Thyroid gland (tissue), 4 donors: Measurements from ENCODE around the gene ZNF135. TPM values are rescaled to one million over a fixed set of nuclear protein-coding genes. Genes with fewer than 3 reads are reported as not detected.
A peak's percentile ranks its signal among the peaks of the same experiment; 100 is the strongest.

ENCODE experiments used
- DNase-seq, 2 donors: peaks; one replicate each; pipeline ENCODE4 v3.0.0-alpha.2; 2019
- H3K27ac ChIP-seq, 3 donors: fragments of 200-600 bp; sonication (generic); 1 replicate in 2 of 3; 2 replicates in 1 of 3; pipeline ENCODE4 v1.5.1; 2016 to 2019; ENCODE audit warnings: mild to moderate bottlenecking in 1 of 3, moderate library complexity in 1 of 3
- H3K27me3 ChIP-seq: fragments of 200-600 bp; sonication (generic); one replicate; pipeline ENCODE4 v1.5.1; 2019
- H3K36me3 ChIP-seq, 2 donors: fragments of 200-600 bp; sonication (generic); one replicate each; pipeline ENCODE4 v1.5.1; 2016 to 2019
- H3K4me1 ChIP-seq, 2 donors: fragments of 200-600 bp; sonication (generic); one replicate each; pipeline ENCODE4 v1.5.1; 2017 to 2019
- H3K4me3 ChIP-seq, 3 donors: fragments of 200-600 bp; sonication (generic); replicated peaks in 1 of 3; 1 replicate in 2 of 3; 2 replicates in 1 of 3; pipeline ENCODE4 v1.5.1; 2016; ENCODE audit warnings: mild to moderate bottlenecking in 1 of 3
- H3K9me3 ChIP-seq: fragments of 200-600 bp; sonication (generic); one replicate; pipeline ENCODE4 v1.5.1; 2017
- POLR2A ChIP-seq, 2 donors: fragments of 450-650 bp; IDR thresholded peaks; one replicate each; pipeline ENCODE4 v1.6.1; 2017; ENCODE audit warnings: antibody characterized with exemption in 2 of 2, mild to moderate bottlenecking in 2 of 2, moderate library complexity in 1 of 2
- WGBS, 2 donors: methylation state at CpG; one replicate each; pipeline ENCODE4 v1.1.5; 2017; 5-methylcytosine and 5-hydroxymethylcytosine counted together
- intact Hi-C: fragments of 100-400 bp; cut with DNase I; formaldehyde crosslinking; loops from one replicate; pipeline ENCODE4 v1.15.1; 2023
- total RNA-seq, 4 donors: library from RNA; depleted of rRNA; stranded (reverse); fragments of >200 nt; gene quantifications; one replicate each; pipeline ENCODE4 v1.2.3, GENCODE V29; 2016
- TF ChIP-seq, protein P1 (sequence below), 6 experiments: fragments of 200-600 bp in 3 of 6; fragments of 450-650 bp in 3 of 6; sonication (generic) in 3 of 6; IDR thresholded peaks; one replicate each; pipeline ENCODE4 v1.5.1; 2016 to 2019; ENCODE audit warnings: antibody characterized with exemption in 6 of 6, mild to moderate bottlenecking in 2 of 6, inconsistent platforms in 1 of 6, moderate library complexity in 1 of 6

ZNF135 gene
- total RNA-seq, 4 donors from 2014 or later, result 12.6 to 22.9 (median 18.1) TPM

DNA sequence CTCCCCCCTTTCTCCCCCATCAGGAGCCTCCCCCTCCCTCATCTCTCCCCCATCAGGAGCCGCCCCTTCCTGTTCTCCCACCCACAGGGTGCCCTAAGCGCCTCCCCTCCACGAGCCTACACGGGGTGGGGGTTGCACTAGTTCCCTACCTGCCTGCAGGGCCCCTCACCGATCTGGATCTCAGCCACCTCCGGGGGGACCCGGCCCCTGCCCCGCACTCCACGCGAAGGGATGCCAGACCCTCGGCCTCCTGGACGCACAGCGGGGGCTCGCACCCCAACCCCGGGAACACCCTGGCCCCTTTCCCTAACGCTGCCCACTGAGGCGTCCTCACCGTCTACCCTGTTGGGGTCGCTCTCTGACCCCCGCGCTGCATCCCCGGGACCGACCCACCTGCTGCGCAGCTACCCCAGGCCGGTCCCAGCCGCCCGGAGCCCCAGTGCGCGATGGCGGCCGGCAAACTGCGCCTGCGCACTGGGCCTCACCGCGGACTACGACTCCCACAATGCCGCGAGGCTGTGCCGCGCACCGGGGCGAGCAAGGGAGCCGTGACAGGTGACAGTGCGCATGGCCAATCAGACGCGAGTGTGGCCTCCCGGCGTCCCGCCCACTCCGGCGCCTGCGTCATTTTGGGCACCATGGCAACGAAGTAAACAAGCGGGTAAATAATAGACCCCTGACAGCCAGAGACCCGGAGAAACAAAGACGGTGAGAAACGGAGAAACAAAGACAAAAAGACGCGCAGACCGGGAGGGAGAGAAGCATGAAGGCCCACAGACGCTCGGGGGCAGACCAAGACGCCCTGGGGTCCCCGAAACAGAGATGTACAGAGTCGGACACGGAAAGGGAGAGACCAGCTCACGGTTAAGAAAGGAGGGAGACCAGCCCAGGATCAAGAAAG, 38.9 kb downstream of the ZNF135 start, which contains the start of gene ZSCAN18:
ZSCAN18 (minus strand) TSS at position 451 of the 901 bp plus-strand sequence. CDS start 7,964 bp downstream, outside the sequence.
- intact Hi-C loops, result loop anchor here (5.0 kb wide), 2 partner anchors 59 to 81 kb away; no protein-coding TSS in a partner anchor
- no peaks in the 10 kb centered on the region for H3K36me3 ChIP-seq
- peaks cover 12 to 19% of the 10 kb centered on the region in 2 donors for H3K4me1 ChIP-seq
- H3K9me3 ChIP-seq, result no peaks in the 10 kb centered on the region
- 1% methylated on average over 29 to 31 of the region's 67 CpGs for WGBS, 2 donors
- H3K27me3 ChIP-seq, result no peaks in the 10 kb centered on the region
- TF ChIP-seq POLR2A (IDR thresholded peaks at IDR 0.05), result peak; percentile 44 to 85
- TF ChIP-seq, protein P1, sequence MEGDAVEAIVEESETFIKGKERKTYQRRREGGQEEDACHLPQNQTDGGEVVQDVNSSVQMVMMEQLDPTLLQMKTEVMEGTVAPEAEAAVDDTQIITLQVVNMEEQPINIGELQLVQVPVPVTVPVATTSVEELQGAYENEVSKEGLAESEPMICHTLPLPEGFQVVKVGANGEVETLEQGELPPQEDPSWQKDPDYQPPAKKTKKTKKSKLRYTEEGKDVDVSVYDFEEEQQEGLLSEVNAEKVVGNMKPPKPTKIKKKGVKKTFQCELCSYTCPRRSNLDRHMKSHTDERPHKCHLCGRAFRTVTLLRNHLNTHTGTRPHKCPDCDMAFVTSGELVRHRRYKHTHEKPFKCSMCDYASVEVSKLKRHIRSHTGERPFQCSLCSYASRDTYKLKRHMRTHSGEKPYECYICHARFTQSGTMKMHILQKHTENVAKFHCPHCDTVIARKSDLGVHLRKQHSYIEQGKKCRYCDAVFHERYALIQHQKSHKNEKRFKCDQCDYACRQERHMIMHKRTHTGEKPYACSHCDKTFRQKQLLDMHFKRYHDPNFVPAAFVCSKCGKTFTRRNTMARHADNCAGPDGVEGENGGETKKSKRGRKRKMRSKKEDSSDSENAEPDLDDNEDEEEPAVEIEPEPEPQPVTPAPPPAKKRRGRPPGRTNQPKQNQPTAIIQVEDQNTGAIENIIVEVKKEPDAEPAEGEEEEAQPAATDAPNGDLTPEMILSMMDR (IDR thresholded peaks at IDR 0.05), result no peak
- peak within 1 kb of the TSS; percentile 87 to 97 (median 96) for H3K4me3 ChIP-seq
- DNase-seq, result peak; percentile 98 to 99
- peak within 1 kb of the TSS; percentile 94 to 98 (median 97) for H3K27ac ChIP-seq

DNA sequence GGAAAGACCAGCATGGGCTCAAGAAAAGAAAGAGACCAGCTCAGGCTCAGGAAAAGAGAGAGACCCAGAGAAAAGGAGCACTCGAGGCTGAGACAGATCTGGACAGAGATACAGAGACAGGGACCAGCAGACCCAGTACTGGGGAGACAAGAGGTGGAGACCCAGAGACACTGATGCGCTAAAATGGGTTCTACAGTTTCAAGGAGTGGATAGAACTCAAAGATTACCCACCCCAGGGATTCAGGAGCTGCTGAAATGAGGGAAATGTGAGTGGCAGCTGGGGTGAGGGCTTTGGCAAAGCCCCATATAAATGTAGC, 39.6 kb downstream of the ZNF135 start:
- no peak for TF ChIP-seq POLR2A (IDR thresholded peaks at IDR 0.05)
- TF ChIP-seq, protein P1 (IDR thresholded peaks at IDR 0.05), result no peak
- H3K9me3 ChIP-seq, result no peaks in the 10 kb centered on the region
- peak overlapping the region; percentile 94 to 98 (median 97) for H3K27ac ChIP-seq
- H3K27me3 ChIP-seq, result no peaks in the 10 kb centered on the region
- H3K4me1 ChIP-seq, result peaks cover 12 to 19% of the 10 kb centered on the region in 2 donors
- intact Hi-C loops, result loop anchor here (5.0 kb wide), 2 partner anchors 59 to 81 kb away; no protein-coding TSS in a partner anchor
- no peaks in the 10 kb centered on the region for H3K36me3 ChIP-seq
- 14 to 18% methylated on average over 2 of the region's 2 CpGs for WGBS, 2 donors
- DNase-seq, result no peak
- peak overlapping the region in 2 of 3 donors; percentile 87 to 96 for H3K4me3 ChIP-seq

DNA sequence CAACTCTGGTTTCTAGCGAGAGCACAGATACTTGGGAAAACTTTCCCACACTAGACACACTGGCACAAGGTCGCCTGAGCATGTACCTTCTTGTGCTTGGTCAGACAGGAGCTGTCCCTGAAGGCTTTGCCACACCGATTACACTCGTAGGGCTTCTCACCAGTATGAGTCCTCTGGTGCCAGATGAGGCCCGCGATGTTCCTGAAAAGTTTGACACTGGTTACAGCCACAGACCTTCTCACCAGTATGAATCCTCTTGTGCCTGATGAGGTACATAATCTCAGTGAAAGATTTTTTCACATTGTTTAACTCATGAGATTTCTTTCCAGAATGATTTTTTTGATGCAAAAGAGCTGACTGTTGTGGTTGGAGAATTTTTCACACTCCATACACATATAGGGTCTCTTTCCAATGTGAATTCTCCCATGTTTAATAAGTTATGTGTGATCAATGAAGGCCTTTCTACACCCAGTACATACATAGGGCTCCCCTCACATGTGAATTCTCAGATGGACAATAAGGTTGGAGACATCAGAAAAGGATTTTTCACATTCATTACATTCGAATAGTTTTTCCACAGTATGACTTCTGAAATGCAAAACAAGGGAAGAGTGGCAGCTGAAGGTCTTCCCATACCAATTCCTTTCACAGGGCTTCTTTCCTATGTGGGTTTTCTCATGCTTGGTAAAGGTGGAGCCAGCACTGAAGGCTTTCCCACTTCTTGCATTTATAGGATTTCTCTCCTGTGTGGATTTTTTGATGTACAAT, 48.9 kb downstream of the ZNF135 start:
- Histone ChIP-seq H3K36me3 (no peaks in the 10 kb centered on the region), H3K4me1 (no peaks in the 10 kb centered on the region), H3K4me3 (no peak overlapping the region), H3K27ac (no peak overlapping the region), H3K27me3 (no peaks in the 10 kb centered on the region), H3K9me3 (no peaks in the 10 kb centered on the region)
- no peak for DNase-seq
- TF ChIP-seq, protein P1 (IDR thresholded peaks at IDR 0.05), result no peak
- TF ChIP-seq POLR2A (IDR thresholded peaks at IDR 0.05), result no peak
- intact Hi-C loops, result no loop called here
- 93 to 94% methylated on average over 7 of the region's 7 CpGs for WGBS, 2 donors

DNA sequence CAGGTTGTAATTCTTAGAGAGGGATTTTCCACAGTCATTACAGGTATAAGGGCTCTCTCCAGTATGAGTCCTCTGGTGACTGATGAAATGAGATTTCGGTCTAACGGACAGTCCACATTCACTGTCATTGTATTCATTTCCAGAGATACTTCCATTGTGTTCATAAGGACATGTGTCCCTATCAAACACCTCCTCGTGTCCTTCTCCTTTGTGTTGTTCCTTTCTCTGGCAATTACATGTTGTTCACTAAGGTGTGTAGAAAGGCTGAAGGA, 49.4 kb downstream of the ZNF135 start:
- Histone ChIP-seq H3K36me3 (no peaks in the 10 kb centered on the region), H3K27ac (no peak overlapping the region), H3K4me3 (no peak overlapping the region), H3K4me1 (no peaks in the 10 kb centered on the region), H3K27me3 (no peaks in the 10 kb centered on the region), H3K9me3 (no peaks in the 10 kb centered on the region)
- WGBS, 2 donors, result 93 to 95% methylated on average over 3 of the region's 3 CpGs
- TF ChIP-seq, protein P1 (IDR thresholded peaks at IDR 0.05), result no peak
- no peak for TF ChIP-seq POLR2A (IDR thresholded peaks at IDR 0.05)
- DNase-seq, result no peak
- intact Hi-C loops, result no loop called here
